D721Med (cell line): ENCODE data around the gene MARK2.
"Not testable (repeated sequence)": the region's sequence is repeated elsewhere in the genome, so short reads cannot be mapped to it uniquely, and the experiment has no call there.

Source experiments
- DNase-seq: peaks from one replicate; pipeline ENCODE4 v3.0.0; 2011; ENCODE audit warnings: low spot score; ENCODE audit not compliant: insufficient read length
- FAIRE-seq: peaks from 2 replicates; lab custom pipeline; 2011; peaks lifted over from hg19 to GRCh38; lab: Jason Lieb, UNC
- CTCF ChIP-seq: IDR thresholded peaks from 2 replicates; pipeline ENCODE4 v1.5.1; 2012; ENCODE audit warnings: mild to moderate bottlenecking, control low read depth; ENCODE audit not compliant: insufficient read depth; ENCODE audit errors: missing control alignments

Gene MARK2

GRCh38 chr11:63804259-63804658 is 34.7 kb upstream of the MARK2 start:
- no peak for TF ChIP-seq CTCF
- DNase-seq (no peak), FAIRE-seq (no peak)

GRCh38 chr11:63805844-63806415 is 33.0 kb upstream of the MARK2 start:
- DNase-seq (no peak), FAIRE-seq (no peak)
- TF ChIP-seq CTCF: no peak

GRCh38 chr11:63810383-63810782 is 28.5 kb upstream of the MARK2 start:
- not testable (repeated sequence) for DNase-seq, FAIRE-seq

GRCh38 chr11:63811522-63811921 is 27.4 kb upstream of the MARK2 start:
- no peak for TF ChIP-seq CTCF
- DNase-seq (no peak), FAIRE-seq (no peak)

GRCh38 chr11:63813035-63813562 is 25.8 kb upstream of the MARK2 start, which contains the start of gene SPINDOC:
SPINDOC (plus strand) TSS chr11:63813456; CDS start chr11:63813687, 231 bp downstream.
- no peak for TF ChIP-seq CTCF
- DNase-seq: peak; percentile 91
- FAIRE-seq: no peak

- TF ChIP-seq CTCF: no peak
- DNase-seq (peak; percentile 59), FAIRE-seq (no peak)
These were observed 25.1 kb upstream of the MARK2 start for GRCh38 chr11:63813563-63814382.

- TF ChIP-seq CTCF: no peak
- DNase-seq: no peak
- no peak for FAIRE-seq
These were observed 24.6 kb upstream of the MARK2 start for GRCh38 chr11:63814383-63814736.
